Stimulated activated naive CD8-positive, alpha-beta T cell treated with anti-CD3 and anti-CD28 coated beads, Interleukin-15, Interleukin-2, amounts not matched to agents 100 ng/mL and 50 ng/mL, for 24 hours (primary cell): Measurements from ENCODE around the gene SLCO2B1.

Source experiments
- H3K27ac Mint-ChIP-seq: one replicate; pipeline ENCODE4 v1.8.0; 2021; ENCODE audit warnings: mild to moderate bottlenecking, mixed read lengths
- H3K27me3 Mint-ChIP-seq: one replicate; pipeline ENCODE4 v1.8.0; 2021; ENCODE audit warnings: mixed read lengths
- H3K36me3 Mint-ChIP-seq: one replicate; pipeline ENCODE4 v1.8.0; 2021; ENCODE audit warnings: low read depth, mixed read lengths
- H3K4me1 Mint-ChIP-seq: one replicate; pipeline ENCODE4 v1.8.0; 2021; ENCODE audit warnings: low read depth, mixed read lengths
- H3K4me3 Mint-ChIP-seq: one replicate; pipeline ENCODE4 v1.8.0; 2021; ENCODE audit warnings: mild to moderate bottlenecking, mixed read lengths
- H3K9me3 Mint-ChIP-seq: one replicate; pipeline ENCODE4 v1.8.0; 2021; ENCODE audit warnings: mixed read lengths

Gene SLCO2B1

GRCh38 chr11:75248924-75249256, 98.0 kb downstream of the SLCO2B1 start:
- no peak overlapping the region for H3K4me3 Mint-ChIP-seq
- H3K27me3 Mint-ChIP-seq, result peaks cover 8% of the 10 kb centered on the region
- no peaks in the 10 kb centered on the region for H3K4me1 Mint-ChIP-seq
- H3K9me3 Mint-ChIP-seq, result no peaks in the 10 kb centered on the region
- H3K36me3 Mint-ChIP-seq, result no peaks in the 10 kb centered on the region
- no peak overlapping the region for H3K27ac Mint-ChIP-seq

GRCh38 chr11:75249704-75250103, 98.8 kb downstream of the SLCO2B1 start:
- Mint-ChIP-seq H3K36me3 (no peaks in the 10 kb centered on the region), H3K4me3 (no peak overlapping the region), H3K4me1 (no peaks in the 10 kb centered on the region), H3K9me3 (no peaks in the 10 kb centered on the region), H3K27ac (no peak overlapping the region), H3K27me3 (peaks cover 5% of the 10 kb centered on the region)

GRCh38 chr11:75254326-75254725, 103.4 kb downstream of the SLCO2B1 start:
- H3K27me3 Mint-ChIP-seq, result peaks cover 5% of the 10 kb centered on the region
- H3K36me3 Mint-ChIP-seq, result no peaks in the 10 kb centered on the region
- no peaks in the 10 kb centered on the region for H3K9me3 Mint-ChIP-seq

More at GRCh38 chr11:75254326-75254725, 103.4 kb downstream of the SLCO2B1 start:
- no peaks in the 10 kb centered on the region for H3K4me1 Mint-ChIP-seq
- no peak overlapping the region for H3K4me3 Mint-ChIP-seq
- no peak overlapping the region for H3K27ac Mint-ChIP-seq
